DND-41 (cell line): ENCODE data around the gene PRSS35.
"Not testable (repeated sequence)": the region's sequence is repeated elsewhere in the genome, so short reads cannot be mapped to it uniquely, and the experiment has no call there.

ENCODE experiments used
- ATAC-seq: fragments of 200-7000 bp; cut with Tn5 transposase; 3 replicates; pipeline ENCODE4 v1.9.1; 2021; ENCODE audit warnings: low read depth; ENCODE audit not compliant: insufficient read depth
- DNase-seq: peaks from one replicate; pipeline ENCODE4 v3.0.0-alpha.2; 2020
- H2AFZ ChIP-seq: 2 replicates; pipeline ENCODE4 v1.6.0; 2012; ENCODE audit warnings: low read depth, low read length
- H3K27ac ChIP-seq: 2 replicates; pipeline ENCODE4 v1.5.1; 2012; ENCODE audit warnings: low read length, inconsistent platforms
- H3K27me3 ChIP-seq: fragments of 200-600 bp; sonication (generic); 2 replicates; pipeline ENCODE4 v1.6.0; 2012; ENCODE audit warnings: low read length, mild to moderate bottlenecking, inconsistent platforms; ENCODE audit not compliant: insufficient read depth, poor library complexity
- H3K36me3 ChIP-seq: 2 replicates; pipeline ENCODE4 v1.5.1; 2012; ENCODE audit warnings: low read length, inconsistent platforms; ENCODE audit not compliant: insufficient read depth
- H3K4me1 ChIP-seq: 2 replicates; pipeline ENCODE4 v1.5.1; 2012; ENCODE audit warnings: mild to moderate bottlenecking, low read length; ENCODE audit not compliant: insufficient read depth
- H3K4me2 ChIP-seq: 2 replicates; pipeline ENCODE4 v1.6.0; 2012; ENCODE audit warnings: mild to moderate bottlenecking, moderate library complexity, low read length, inconsistent platforms; ENCODE audit not compliant: insufficient read depth
- H3K4me3 ChIP-seq, 2 experiments: fragments of 200-600 bp in 1 of 2; shearing (Covaris generic) in 1 of 2; 2 replicates each; pipeline ENCODE4 v1.5.1; 2012 to 2016; ENCODE audit warnings: inconsistent platforms in 2 of 2, low read length in 2 of 2, mild to moderate bottlenecking in 2 of 2, low read depth in 1 of 2, moderate library complexity in 1 of 2
- H3K79me2 ChIP-seq: 2 replicates; pipeline ENCODE4 v1.6.0; 2012; ENCODE audit warnings: low read length, inconsistent platforms; ENCODE audit not compliant: insufficient read depth
- H3K9ac ChIP-seq: 2 replicates; pipeline ENCODE4 v1.6.0; 2012; ENCODE audit warnings: low read depth, mild to moderate bottlenecking, inconsistent platforms, low read length, moderate library complexity
- H3K9me3 ChIP-seq: 2 replicates; pipeline ENCODE4 v1.5.1; 2012; ENCODE audit warnings: low read length, moderate library complexity, mild to moderate bottlenecking, inconsistent platforms; ENCODE audit not compliant: insufficient read depth, severe bottlenecking
- H4K20me1 ChIP-seq: 2 replicates; pipeline ENCODE4 v1.6.0; 2012; ENCODE audit warnings: low read length; ENCODE audit not compliant: insufficient read depth
- EZH2 ChIP-seq: IDR thresholded peaks from 3 replicates; pipeline ENCODE4 v1.6.1; 2012; ENCODE audit warnings: borderline replicate concordance, low read depth, mild to moderate bottlenecking, moderate library complexity, low read length, inconsistent platforms; ENCODE audit not compliant: severe bottlenecking
- TF ChIP-seq, protein P1 (sequence below): IDR thresholded peaks from 2 replicates; pipeline ENCODE4 v1.5.1; 2012; ENCODE audit warnings: borderline replicate concordance, low read length, moderate library complexity, mild to moderate bottlenecking; ENCODE audit not compliant: poor library complexity, severe bottlenecking; ENCODE audit errors: extremely low read depth

The PRSS35 gene

DNA sequence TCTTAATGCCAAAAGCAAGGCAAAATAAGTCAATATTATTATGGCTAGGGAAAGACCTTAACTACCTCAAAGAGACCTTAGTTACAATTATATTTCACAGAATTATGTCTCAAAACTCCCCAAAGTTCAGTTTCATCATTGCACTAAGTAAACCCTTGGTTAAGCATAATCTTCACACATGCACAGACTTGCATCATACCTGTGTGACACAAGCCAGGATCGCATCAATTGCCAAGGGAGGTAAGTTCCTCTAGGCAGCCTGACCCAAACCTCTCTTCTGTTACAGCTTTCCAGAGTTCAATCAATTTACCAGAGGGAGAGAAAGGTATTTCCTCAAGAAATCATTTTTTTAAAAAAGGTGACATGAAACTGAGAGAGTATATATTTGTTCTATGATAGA is 31.9 kb upstream of the PRSS35 start:
- H2AFZ ChIP-seq: no peak overlapping the region
- no peaks in the 10 kb centered on the region for H3K27me3 ChIP-seq
- TF ChIP-seq EZH2: no peak
- TF ChIP-seq, protein P1, sequence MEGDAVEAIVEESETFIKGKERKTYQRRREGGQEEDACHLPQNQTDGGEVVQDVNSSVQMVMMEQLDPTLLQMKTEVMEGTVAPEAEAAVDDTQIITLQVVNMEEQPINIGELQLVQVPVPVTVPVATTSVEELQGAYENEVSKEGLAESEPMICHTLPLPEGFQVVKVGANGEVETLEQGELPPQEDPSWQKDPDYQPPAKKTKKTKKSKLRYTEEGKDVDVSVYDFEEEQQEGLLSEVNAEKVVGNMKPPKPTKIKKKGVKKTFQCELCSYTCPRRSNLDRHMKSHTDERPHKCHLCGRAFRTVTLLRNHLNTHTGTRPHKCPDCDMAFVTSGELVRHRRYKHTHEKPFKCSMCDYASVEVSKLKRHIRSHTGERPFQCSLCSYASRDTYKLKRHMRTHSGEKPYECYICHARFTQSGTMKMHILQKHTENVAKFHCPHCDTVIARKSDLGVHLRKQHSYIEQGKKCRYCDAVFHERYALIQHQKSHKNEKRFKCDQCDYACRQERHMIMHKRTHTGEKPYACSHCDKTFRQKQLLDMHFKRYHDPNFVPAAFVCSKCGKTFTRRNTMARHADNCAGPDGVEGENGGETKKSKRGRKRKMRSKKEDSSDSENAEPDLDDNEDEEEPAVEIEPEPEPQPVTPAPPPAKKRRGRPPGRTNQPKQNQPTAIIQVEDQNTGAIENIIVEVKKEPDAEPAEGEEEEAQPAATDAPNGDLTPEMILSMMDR: no peak
- H3K27ac ChIP-seq: no peak overlapping the region
- no peak overlapping the region for H3K9ac ChIP-seq
- no peaks in the 10 kb centered on the region for H3K36me3 ChIP-seq
- no peak overlapping the region for H3K4me2 ChIP-seq
- no peaks in the 10 kb centered on the region for H3K9me3 ChIP-seq
- DNase-seq: no peak
- ATAC-seq: no peak
- H3K4me1 ChIP-seq: no peaks in the 10 kb centered on the region
- no peaks in the 10 kb centered on the region for H4K20me1 ChIP-seq
- H3K79me2 ChIP-seq: no peaks in the 10 kb centered on the region
- H3K4me3 ChIP-seq: no peak overlapping the region

DNA sequence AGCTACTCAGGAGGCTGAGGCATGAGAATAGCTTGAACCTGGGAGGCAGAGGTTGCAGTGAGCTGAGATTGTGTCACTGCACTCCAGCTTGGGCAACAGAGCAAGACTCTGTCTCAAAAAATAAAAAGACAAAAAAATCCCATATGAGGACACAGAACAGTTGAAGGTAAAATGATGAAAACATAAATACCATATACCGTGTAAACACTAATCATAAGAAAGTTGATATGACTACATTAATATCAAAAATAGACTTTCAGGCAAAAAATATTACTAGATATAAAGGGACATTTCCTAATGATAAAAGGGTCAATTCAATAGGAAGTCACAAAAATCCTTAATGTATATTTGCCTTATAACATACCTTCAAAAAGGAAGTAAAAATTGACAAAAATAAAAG is 30.4 kb upstream of the PRSS35 start:
- not testable (repeated sequence) for H3K9ac ChIP-seq, DNase-seq, H3K36me3 ChIP-seq, ATAC-seq, H3K4me1 ChIP-seq, H3K4me3 ChIP-seq, H3K79me2 ChIP-seq, H4K20me1 ChIP-seq, H3K27ac ChIP-seq, H3K27me3 ChIP-seq, H2AFZ ChIP-seq, H3K4me2 ChIP-seq, H3K9me3 ChIP-seq

DNA sequence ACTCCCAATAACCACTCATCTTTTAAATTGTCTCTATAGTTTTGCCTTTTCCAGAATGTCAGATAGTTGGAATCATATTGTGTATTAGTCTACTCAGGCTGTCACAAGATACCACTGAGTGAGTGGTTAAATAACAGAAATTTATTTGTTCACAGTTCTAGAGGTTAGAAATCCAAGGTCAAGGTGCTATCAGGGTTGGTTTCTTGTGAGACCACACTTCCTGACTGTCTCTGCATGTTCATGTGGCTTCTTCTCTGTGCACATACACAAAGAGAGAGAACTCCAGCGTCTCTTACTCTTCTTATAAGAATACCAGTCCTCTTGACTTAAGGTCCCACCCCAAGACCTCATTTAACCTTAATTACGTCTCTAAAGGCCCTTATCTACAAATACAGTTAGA is 23.9 kb upstream of the PRSS35 start:
- no peak overlapping the region for H3K4me2 ChIP-seq
- no peak for TF ChIP-seq EZH2
- TF ChIP-seq, protein P1: no peak

DNA sequence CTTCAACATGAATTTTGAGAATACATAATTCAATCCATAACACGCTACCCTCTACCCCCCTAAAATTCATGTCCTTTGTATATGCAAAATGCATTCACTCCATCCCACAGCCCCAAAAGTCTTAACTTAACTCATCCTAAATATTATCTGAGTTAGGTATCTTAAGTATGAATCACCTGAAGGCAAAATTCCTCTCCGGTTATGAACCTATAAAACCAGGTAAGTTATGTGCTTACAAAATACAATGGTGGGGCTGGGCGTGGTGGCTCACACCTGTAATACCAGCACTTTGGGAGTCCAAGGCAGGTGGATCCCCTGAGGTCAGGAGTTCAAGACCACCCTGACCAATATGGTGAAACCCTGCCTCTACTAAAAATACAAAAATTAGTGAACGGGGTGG is 23.5 kb upstream of the PRSS35 start:
- TF ChIP-seq EZH2: no peak
- TF ChIP-seq, protein P1: no peak
- H3K4me3 ChIP-seq: no peak overlapping the region
- no peak overlapping the region for H3K27ac ChIP-seq
- H3K27me3 ChIP-seq: no peaks in the 10 kb centered on the region
- H2AFZ ChIP-seq: no peak overlapping the region
- no peaks in the 10 kb centered on the region for H3K4me1 ChIP-seq
- no peak overlapping the region for H3K4me2 ChIP-seq
- DNase-seq: no peak
- no peak for ATAC-seq
- no peaks in the 10 kb centered on the region for H3K9me3 ChIP-seq
- H4K20me1 ChIP-seq: no peaks in the 10 kb centered on the region
- no peaks in the 10 kb centered on the region for H3K79me2 ChIP-seq
- H3K36me3 ChIP-seq: no peaks in the 10 kb centered on the region
- no peak overlapping the region for H3K9ac ChIP-seq

More for the DNA sequence above, 23.9 kb upstream of the PRSS35 start:
- no peak overlapping the region for H3K4me3 ChIP-seq
- H3K27me3 ChIP-seq: no peaks in the 10 kb centered on the region
- H3K9me3 ChIP-seq: no peaks in the 10 kb centered on the region
- no peak overlapping the region for H3K27ac ChIP-seq
- ATAC-seq (no peak), DNase-seq (no peak)
- H3K36me3 ChIP-seq: no peaks in the 10 kb centered on the region
- H3K4me1 ChIP-seq: no peaks in the 10 kb centered on the region
- no peak overlapping the region for H2AFZ ChIP-seq
- H4K20me1 ChIP-seq: no peaks in the 10 kb centered on the region
- no peak overlapping the region for H3K9ac ChIP-seq
- no peaks in the 10 kb centered on the region for H3K79me2 ChIP-seq
